ENCODE data around the gene PTRH2.
A peak's percentile ranks its signal among the peaks of the same experiment; 100 is the strongest.

The PTRH2 gene

GRCh38 chr17:59753522-59754467, 46.6 kb upstream of the PTRH2 start:
- Histone ChIP-seq H3K4me3 (ENCODE audit: low read depth in 1 of 2, low read length in 2 of 2) (peak overlapping the region in 1 of 2 experiments; percentile 33; a peak in 1 of 4 replicates), H3K27ac (ENCODE audit: low read length) (peak overlapping the region; percentile 76), H3K9me3 (ENCODE audit: insufficient read depth, low read length, severe bottlenecking) (no peaks in the 10 kb centered on the region), H3K27me3 (ENCODE audit: insufficient read depth, low read length, poor library complexity) (no peaks in the 10 kb centered on the region), H3K4me2 (ENCODE audit: insufficient read depth, low read length) (peak overlapping the region; percentile 52), H4K20me1 (ENCODE audit: insufficient read depth, low read length) (no peaks in the 10 kb centered on the region), H3K36me3 (ENCODE audit: insufficient read depth, low read length) (peaks cover 21% of the 10 kb centered on the region), H3K4me1 (ENCODE audit: insufficient read depth, low read length) (peaks cover 17% of the 10 kb centered on the region), H3K9ac (ENCODE audit: low read depth, low read length) (peak overlapping the region; percentile 52), H3K79me2 (ENCODE audit: insufficient read depth, low read length) (no peaks in the 10 kb centered on the region), H2AFZ (ENCODE audit: low read depth, low read length) (peak overlapping the region; percentile 66)
- ATAC-seq (ENCODE audit: insufficient read depth, low read depth), result peak; percentile 95
- peak; percentile 83 for TF ChIP-seq CTCF (IDR thresholded peaks at IDR 0.05; ENCODE audit: borderline replicate concordance, extremely low read depth, low read length, poor library complexity, severe bottlenecking)
- no peak for TF ChIP-seq EZH2 (IDR thresholded peaks at IDR 0.05; ENCODE audit: borderline replicate concordance, low read depth, low read length, severe bottlenecking)
- DNase-seq, result peak; percentile 34

GRCh38 chr17:59752922-59753321, 45.7 kb upstream of the PTRH2 start:
- Histone ChIP-seq H3K4me2 (ENCODE audit: insufficient read depth, low read length) (no peak overlapping the region), H3K36me3 (ENCODE audit: insufficient read depth, low read length) (peaks cover 13% of the 10 kb centered on the region), H3K4me3 (ENCODE audit: low read depth in 1 of 2, low read length in 2 of 2) (no peak overlapping the region), H3K9ac (ENCODE audit: low read depth, low read length) (no peak overlapping the region), H2AFZ (ENCODE audit: low read depth, low read length) (no peak overlapping the region), H3K9me3 (ENCODE audit: insufficient read depth, low read length, severe bottlenecking) (no peaks in the 10 kb centered on the region), H3K4me1 (ENCODE audit: insufficient read depth, low read length) (peaks cover 17% of the 10 kb centered on the region), H3K27ac (ENCODE audit: low read length) (no peak overlapping the region), H3K27me3 (ENCODE audit: insufficient read depth, low read length, poor library complexity) (no peaks in the 10 kb centered on the region), H3K79me2 (ENCODE audit: insufficient read depth, low read length) (no peaks in the 10 kb centered on the region), H4K20me1 (ENCODE audit: insufficient read depth, low read length) (no peaks in the 10 kb centered on the region)
- TF ChIP-seq CTCF (IDR thresholded peaks at IDR 0.05; ENCODE audit: borderline replicate concordance, extremely low read depth, low read length, poor library complexity, severe bottlenecking) (no peak), EZH2 (IDR thresholded peaks at IDR 0.05; ENCODE audit: borderline replicate concordance, low read depth, low read length, severe bottlenecking) (no peak)
- ATAC-seq (ENCODE audit: insufficient read depth, low read depth) (no peak), DNase-seq (no peak)

DNA sequence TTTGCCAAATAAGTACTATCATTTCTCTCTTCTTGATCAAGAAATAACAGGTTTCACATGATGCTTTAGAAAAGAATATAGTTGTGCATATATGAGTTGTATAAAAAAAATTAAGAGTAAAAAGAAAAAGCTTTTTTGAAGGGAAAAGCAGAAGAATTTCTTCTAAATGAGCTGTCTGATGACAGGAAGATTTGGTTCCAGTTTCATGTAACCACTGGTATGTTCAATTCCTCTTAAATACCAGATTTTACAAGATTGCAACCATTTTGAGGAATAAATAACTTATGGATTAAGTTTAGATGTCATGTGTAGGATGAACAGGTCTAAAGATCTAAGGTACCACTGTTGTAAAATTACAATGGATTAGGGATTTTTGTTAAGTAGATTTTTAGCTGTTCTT, 45.2 kb upstream of the PTRH2 start:
- no peak overlapping the region for H3K9ac ChIP-seq (ENCODE audit: low read depth, low read length)
- peaks cover 17% of the 10 kb centered on the region for H3K4me1 ChIP-seq (ENCODE audit: insufficient read depth, low read length)
- no peak overlapping the region for H3K4me3 ChIP-seq (ENCODE audit: low read depth in 1 of 2, low read length in 2 of 2)
- no peaks in the 10 kb centered on the region for H3K9me3 ChIP-seq (ENCODE audit: insufficient read depth, low read length, severe bottlenecking)
- H3K27ac ChIP-seq (ENCODE audit: low read length), result no peak overlapping the region
- no peak overlapping the region for H3K4me2 ChIP-seq (ENCODE audit: insufficient read depth, low read length)
- H3K79me2 ChIP-seq (ENCODE audit: insufficient read depth, low read length), result no peaks in the 10 kb centered on the region
- no peak overlapping the region for H2AFZ ChIP-seq (ENCODE audit: low read depth, low read length)
- TF ChIP-seq CTCF (IDR thresholded peaks at IDR 0.05; ENCODE audit: borderline replicate concordance, extremely low read depth, low read length, poor library complexity, severe bottlenecking) (no peak), EZH2 (IDR thresholded peaks at IDR 0.05; ENCODE audit: borderline replicate concordance, low read depth, low read length, severe bottlenecking) (no peak)
- H3K27me3 ChIP-seq (ENCODE audit: insufficient read depth, low read length, poor library complexity), result no peaks in the 10 kb centered on the region
- H4K20me1 ChIP-seq (ENCODE audit: insufficient read depth, low read length), result no peaks in the 10 kb centered on the region
- no peak for ATAC-seq (ENCODE audit: insufficient read depth, low read depth)
- no peak for DNase-seq
- H3K36me3 ChIP-seq (ENCODE audit: insufficient read depth, low read length), result peaks cover 8% of the 10 kb centered on the region; the same call in 1 of the 2 replicates

All from DND-41 (cell line).